GM23338 (cell line): Measurements from ENCODE around the gene SYNE3.

Experiments used
- CREB1 ChIP-seq: fragments of 250-450 bp; sonication (Bioruptor Pico); IDR thresholded peaks from 2 replicates; pipeline ENCODE4 v1.5.0; 2020; ENCODE audit warnings: low read depth, mild to moderate bottlenecking, moderate library complexity
- EZH2 ChIP-seq: fragments of 200-600 bp; sonication (generic); IDR thresholded peaks from one replicate; pipeline ENCODE4 v1.8.0; 2017; ENCODE audit warnings: antibody characterized with exemption, mild to moderate bottlenecking, low read depth; ENCODE audit not compliant: unreplicated experiment
- EZH2phosphoT487 ChIP-seq: fragments of 200-600 bp; sonication (generic); IDR thresholded peaks from one replicate; pipeline ENCODE4 v1.8.1; 2018; ENCODE audit warnings: antibody characterized with exemption; ENCODE audit not compliant: unreplicated experiment
- JUNB ChIP-seq: IDR thresholded peaks from one replicate; pipeline ENCODE4 v1.6.1; 2016; ENCODE audit warnings: antibody characterized with exemption; ENCODE audit not compliant: unreplicated experiment
- NANOG ChIP-seq: IDR thresholded peaks from 2 replicates; pipeline ENCODE4 v1.6.1; 2016; ENCODE audit warnings: antibody characterized with exemption, borderline replicate concordance
- POLR2AphosphoS5 ChIP-seq: IDR thresholded peaks from 2 replicates; pipeline ENCODE4 v1.6.1; 2016; ENCODE audit warnings: antibody characterized with exemption, low read depth
- STAT1 ChIP-seq: IDR thresholded peaks from one replicate; pipeline ENCODE4 v1.6.1; 2016; ENCODE audit warnings: antibody characterized with exemption; ENCODE audit not compliant: unreplicated experiment
- ZNF114 ChIP-seq: fragments of 250-450 bp; sonication (Bioruptor Pico); IDR thresholded peaks from 2 replicates; pipeline ENCODE4 v1.5.0; 2020; ENCODE audit warnings: mild to moderate bottlenecking, moderate library complexity
- ZNF331 ChIP-seq: fragments of 250-450 bp; sonication (Bioruptor Pico); IDR thresholded peaks from 2 replicates; pipeline ENCODE4 v1.5.0; 2020; ENCODE audit warnings: low read depth, mild to moderate bottlenecking, moderate library complexity
- TF ChIP-seq, protein P1 (sequence below), 2 experiments: fragments of 200-600 bp in 1 of 2; sonication (generic) in 1 of 2; conservative IDR thresholded peaks; 2 replicates each; pipeline versions ENCODE4 v1.5.1 to v1.6.1; 2016 to 2017; ENCODE audit warnings: antibody characterized with exemption in 2 of 2, low read depth in 2 of 2, mild to moderate bottlenecking in 2 of 2, moderate library complexity in 1 of 2
- TF ChIP-seq, protein P2 (sequence below): IDR thresholded peaks from one replicate; pipeline ENCODE4 v1.6.1; 2018; ENCODE audit warnings: antibody characterized with exemption; ENCODE audit not compliant: unreplicated experiment
- TF ChIP-seq, protein P3 (sequence below): IDR thresholded peaks from 2 replicates; pipeline ENCODE4 v1.6.1; 2016; ENCODE audit warnings: antibody characterized with exemption

DNA sequence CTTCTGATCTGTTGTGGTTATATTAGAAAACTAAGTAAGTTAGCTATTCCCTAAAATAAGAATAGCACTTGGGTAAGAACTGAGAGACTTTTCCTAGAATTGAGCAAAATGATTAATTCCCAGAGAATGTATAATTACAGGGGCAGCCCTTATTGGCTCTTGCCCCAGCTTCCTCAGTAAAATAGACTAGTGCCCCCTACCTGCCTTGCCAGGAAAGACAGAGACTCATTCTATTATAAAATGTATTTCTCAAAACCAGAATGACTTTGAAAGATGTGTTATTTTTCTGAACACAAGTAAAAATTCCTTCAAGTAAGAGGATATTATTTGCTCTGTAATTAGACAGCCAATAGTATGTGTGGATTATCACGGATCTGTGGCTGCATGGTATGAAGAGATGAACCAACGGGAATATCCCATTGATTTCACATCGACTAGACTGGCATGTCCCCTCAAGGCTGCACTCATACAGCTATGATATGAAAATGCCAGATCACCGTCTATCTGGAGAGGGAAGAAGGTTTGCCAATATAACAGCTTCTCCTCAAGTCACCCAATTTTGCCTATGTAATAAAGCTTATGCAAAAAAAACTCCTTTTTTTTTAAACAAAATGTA, 11.0 kb upstream of the SYNE3 start:
- TF ChIP-seq, protein P1, sequence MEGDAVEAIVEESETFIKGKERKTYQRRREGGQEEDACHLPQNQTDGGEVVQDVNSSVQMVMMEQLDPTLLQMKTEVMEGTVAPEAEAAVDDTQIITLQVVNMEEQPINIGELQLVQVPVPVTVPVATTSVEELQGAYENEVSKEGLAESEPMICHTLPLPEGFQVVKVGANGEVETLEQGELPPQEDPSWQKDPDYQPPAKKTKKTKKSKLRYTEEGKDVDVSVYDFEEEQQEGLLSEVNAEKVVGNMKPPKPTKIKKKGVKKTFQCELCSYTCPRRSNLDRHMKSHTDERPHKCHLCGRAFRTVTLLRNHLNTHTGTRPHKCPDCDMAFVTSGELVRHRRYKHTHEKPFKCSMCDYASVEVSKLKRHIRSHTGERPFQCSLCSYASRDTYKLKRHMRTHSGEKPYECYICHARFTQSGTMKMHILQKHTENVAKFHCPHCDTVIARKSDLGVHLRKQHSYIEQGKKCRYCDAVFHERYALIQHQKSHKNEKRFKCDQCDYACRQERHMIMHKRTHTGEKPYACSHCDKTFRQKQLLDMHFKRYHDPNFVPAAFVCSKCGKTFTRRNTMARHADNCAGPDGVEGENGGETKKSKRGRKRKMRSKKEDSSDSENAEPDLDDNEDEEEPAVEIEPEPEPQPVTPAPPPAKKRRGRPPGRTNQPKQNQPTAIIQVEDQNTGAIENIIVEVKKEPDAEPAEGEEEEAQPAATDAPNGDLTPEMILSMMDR (conservative IDR thresholded peaks at IDR 0.05; ENCODE audit: low read depth in 2 of 2) = peak; percentile 67 to 95
- TF ChIP-seq ZNF331 (CRISPR knock-in tag) = no peak
- no peak for TF ChIP-seq EZH2
- no peak for TF ChIP-seq POLR2AphosphoS5
- TF ChIP-seq, protein P2, sequence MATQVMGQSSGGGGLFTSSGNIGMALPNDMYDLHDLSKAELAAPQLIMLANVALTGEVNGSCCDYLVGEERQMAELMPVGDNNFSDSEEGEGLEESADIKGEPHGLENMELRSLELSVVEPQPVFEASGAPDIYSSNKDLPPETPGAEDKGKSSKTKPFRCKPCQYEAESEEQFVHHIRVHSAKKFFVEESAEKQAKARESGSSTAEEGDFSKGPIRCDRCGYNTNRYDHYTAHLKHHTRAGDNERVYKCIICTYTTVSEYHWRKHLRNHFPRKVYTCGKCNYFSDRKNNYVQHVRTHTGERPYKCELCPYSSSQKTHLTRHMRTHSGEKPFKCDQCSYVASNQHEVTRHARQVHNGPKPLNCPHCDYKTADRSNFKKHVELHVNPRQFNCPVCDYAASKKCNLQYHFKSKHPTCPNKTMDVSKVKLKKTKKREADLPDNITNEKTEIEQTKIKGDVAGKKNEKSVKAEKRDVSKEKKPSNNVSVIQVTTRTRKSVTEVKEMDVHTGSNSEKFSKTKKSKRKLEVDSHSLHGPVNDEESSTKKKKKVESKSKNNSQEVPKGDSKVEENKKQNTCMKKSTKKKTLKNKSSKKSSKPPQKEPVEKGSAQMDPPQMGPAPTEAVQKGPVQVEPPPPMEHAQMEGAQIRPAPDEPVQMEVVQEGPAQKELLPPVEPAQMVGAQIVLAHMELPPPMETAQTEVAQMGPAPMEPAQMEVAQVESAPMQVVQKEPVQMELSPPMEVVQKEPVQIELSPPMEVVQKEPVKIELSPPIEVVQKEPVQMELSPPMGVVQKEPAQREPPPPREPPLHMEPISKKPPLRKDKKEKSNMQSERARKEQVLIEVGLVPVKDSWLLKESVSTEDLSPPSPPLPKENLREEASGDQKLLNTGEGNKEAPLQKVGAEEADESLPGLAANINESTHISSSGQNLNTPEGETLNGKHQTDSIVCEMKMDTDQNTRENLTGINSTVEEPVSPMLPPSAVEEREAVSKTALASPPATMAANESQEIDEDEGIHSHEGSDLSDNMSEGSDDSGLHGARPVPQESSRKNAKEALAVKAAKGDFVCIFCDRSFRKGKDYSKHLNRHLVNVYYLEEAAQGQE = no peak
- TF ChIP-seq CREB1 = no peak
- TF ChIP-seq EZH2phosphoT487 = no peak
- no peak for TF ChIP-seq NANOG
- TF ChIP-seq, protein P3, sequence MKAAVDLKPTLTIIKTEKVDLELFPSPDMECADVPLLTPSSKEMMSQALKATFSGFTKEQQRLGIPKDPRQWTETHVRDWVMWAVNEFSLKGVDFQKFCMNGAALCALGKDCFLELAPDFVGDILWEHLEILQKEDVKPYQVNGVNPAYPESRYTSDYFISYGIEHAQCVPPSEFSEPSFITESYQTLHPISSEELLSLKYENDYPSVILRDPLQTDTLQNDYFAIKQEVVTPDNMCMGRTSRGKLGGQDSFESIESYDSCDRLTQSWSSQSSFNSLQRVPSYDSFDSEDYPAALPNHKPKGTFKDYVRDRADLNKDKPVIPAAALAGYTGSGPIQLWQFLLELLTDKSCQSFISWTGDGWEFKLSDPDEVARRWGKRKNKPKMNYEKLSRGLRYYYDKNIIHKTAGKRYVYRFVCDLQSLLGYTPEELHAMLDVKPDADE = no peak
- TF ChIP-seq STAT1 = no peak
- TF ChIP-seq ZNF114 = no peak
- no peak for TF ChIP-seq JUNB
